AG04450 (cell line): ENCODE measurements around the gene NSMCE1. TPM values are rescaled to one million over a fixed set of nuclear protein-coding genes. Genes with fewer than 3 reads are reported as not detected.

ENCODE experiments used
- CTCF ChIA-PET: fragments of 300-600, 350-600 bp; formaldehyde crosslinking; extraction: SDS; loops from one replicate; lab custom pipeline; 2022; ENCODE audit warnings: antibody characterized with exemption, inconsistent platforms; lab: Charles Lee
- POLR2A ChIA-PET: fragments of 350-600 bp; formaldehyde crosslinking; extraction: SDS; loops from one replicate; lab custom pipeline; 2021; ENCODE audit warnings: antibody characterized with exemption, inconsistent platforms; lab: Yijun Ruan, JAX
- DNase-seq: peaks from one replicate; pipeline ENCODE4 v3.0.0-alpha.2; 2011; ENCODE audit warnings: low read depth, low spot score
- H3K27ac ChIP-seq: one replicate; pipeline ENCODE4 v1.5.1; 2012; ENCODE audit warnings: low read depth, low read length, control low read depth
- H3K27me3 ChIP-seq: one replicate; pipeline ENCODE4 v1.6.0; 2012; ENCODE audit warnings: low read length; ENCODE audit not compliant: control insufficient read depth, insufficient read depth
- H3K4me3 ChIP-seq: 2 replicates; pipeline ENCODE4 v1.5.1; 2011; ENCODE audit warnings: mild to moderate bottlenecking, low read depth, low read length, control low read depth
- H3K9me3 ChIP-seq: 2 replicates; pipeline ENCODE4 v1.5.1; 2012; ENCODE audit warnings: low read length; ENCODE audit not compliant: control insufficient read depth, insufficient read depth
- CTCF ChIP-seq: IDR thresholded peaks from 2 replicates; pipeline ENCODE4 v1.5.1; 2011; ENCODE audit warnings: low read depth, low read length, control low read depth, inconsistent platforms
- polyA plus RNA-seq: library from polyadenylated mRNA; depleted of rRNA; stranded (reverse); fragments of >200 nt; gene quantifications from 2 replicates; pipeline ENCODE4 v1.2.3, GENCODE V29; 2011; rRNA removed

The NSMCE1 gene
- polyA plus RNA-seq, 1 experiment, result 35.4 TPM

GRCh38 chr16:27177031-27177774, 91.4 kb downstream of the NSMCE1 start:
- DNase-seq, result peak; percentile 62
- ChIA-PET POLR2A (interaction anchor here (0.6 to 2.0 kb wide), 2 partner anchors 26 to 450 kb away, joined by 4 to 6 read pairs; partner anchors contain the start of gene KDM8), CTCF (interaction anchor here (1.3 to 4.1 kb wide), 4 partner anchors 7 to 198 kb away, joined by 3 to 27 read pairs (median 16); no protein-coding TSS in a partner anchor)
- no peaks in the 10 kb centered on the region for H3K9me3 ChIP-seq
- no peak overlapping the region for H3K4me3 ChIP-seq
- no peak for TF ChIP-seq CTCF
- H3K27me3 ChIP-seq, result no peaks in the 10 kb centered on the region
- peak overlapping the region; percentile 96 for H3K27ac ChIP-seq

- DNase-seq, result no peak
- ChIA-PET CTCF (no interaction called here), POLR2A (no interaction called here)
- no peaks in the 10 kb centered on the region for H3K27me3 ChIP-seq
- no peaks in the 10 kb centered on the region for H3K9me3 ChIP-seq
- TF ChIP-seq CTCF, result no peak
- H3K4me3 ChIP-seq, result no peak overlapping the region
- no peak overlapping the region for H3K27ac ChIP-seq
Measured at GRCh38 chr16:27175888-27176287, 92.7 kb downstream of the NSMCE1 start.

Other genes with a start within 250 kb of the NSMCE1 start
- gene C16orf82, start 201.8 kb downstream of the NSMCE1 start, polyA plus RNA-seq, result not detected in 2 replicates
- 2.5 and 2.8 TPM in 2 replicates for gene KDM8, start 65.2 kb downstream of the NSMCE1 start, polyA plus RNA-seq
- 31.1 and 44.1 TPM in 2 replicates for gene IL4R, start 45.2 kb upstream of the NSMCE1 start, polyA plus RNA-seq
- 0.52 and 0.57 TPM in 2 replicates for gene IL21R, start 133.4 kb upstream of the NSMCE1 start, polyA plus RNA-seq